Ecto neural progenitor cell (in vitro differentiated cells): ENCODE data around the gene PDE9A.
A peak's percentile ranks its signal among the peaks of the same experiment; 100 is the strongest.

Source experiments
- DNase-seq: peaks from one replicate; pipeline ENCODE4 v3.0.0-alpha.2; 2018; ENCODE audit warnings: low spot score

The PDE9A gene

DNA sequence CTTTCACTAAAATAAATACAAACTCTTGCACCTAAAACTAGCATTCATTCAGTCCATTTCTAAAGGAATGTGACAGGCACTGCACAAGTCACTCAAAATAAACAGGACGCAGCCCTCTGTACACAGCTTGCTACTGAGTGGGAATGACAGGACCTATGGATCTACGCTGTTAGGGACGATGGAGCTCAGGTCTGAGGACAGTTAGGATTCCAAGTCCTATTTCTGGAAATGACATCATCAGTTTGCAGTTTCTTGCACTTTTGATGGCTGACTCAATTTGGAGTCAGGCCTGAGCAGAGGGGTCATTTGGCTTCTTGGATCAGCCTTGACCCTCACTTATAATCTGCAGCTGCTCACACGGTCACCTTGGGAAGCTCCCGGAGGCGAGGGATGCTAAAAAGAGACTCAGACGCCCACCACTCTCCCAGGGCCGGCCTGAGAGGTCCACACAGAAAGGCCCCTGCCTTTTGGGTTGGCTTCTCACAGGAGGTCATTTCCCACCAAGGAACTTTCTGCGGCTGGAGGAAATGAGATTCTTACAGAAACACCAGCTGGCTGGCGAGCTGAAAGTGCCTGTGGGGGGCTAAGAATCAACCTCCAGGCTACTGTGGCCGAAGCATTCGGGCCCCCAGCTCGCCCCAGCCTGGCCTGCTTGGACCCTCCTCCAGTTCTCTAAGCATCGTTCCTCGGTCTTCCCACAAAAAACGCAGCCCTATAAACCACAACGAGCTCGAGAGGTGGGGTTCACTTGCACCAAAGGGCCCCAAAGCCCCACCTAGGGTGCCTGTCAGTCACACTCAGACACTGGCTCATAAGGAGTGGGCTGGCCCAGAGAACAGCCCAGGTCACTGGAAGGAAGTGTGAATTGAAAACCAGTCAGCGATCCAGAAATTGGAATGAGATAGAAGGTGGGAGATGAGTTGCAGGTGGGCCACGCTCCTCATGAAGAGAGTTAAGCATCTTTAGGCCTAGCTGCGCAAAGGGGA, 8.9 kb upstream of the PDE9A start:
- no peak for DNase-seq

GRCh38 chr21:42645211-42646075, 8.0 kb upstream of the PDE9A start:
- no peak for DNase-seq

- no peak for DNase-seq
Measured at GRCh38 chr21:42646076-42646825, 7.2 kb upstream of the PDE9A start.

GRCh38 chr21:42646836-42647235, 6.6 kb upstream of the PDE9A start:
- no peak for DNase-seq

DNA sequence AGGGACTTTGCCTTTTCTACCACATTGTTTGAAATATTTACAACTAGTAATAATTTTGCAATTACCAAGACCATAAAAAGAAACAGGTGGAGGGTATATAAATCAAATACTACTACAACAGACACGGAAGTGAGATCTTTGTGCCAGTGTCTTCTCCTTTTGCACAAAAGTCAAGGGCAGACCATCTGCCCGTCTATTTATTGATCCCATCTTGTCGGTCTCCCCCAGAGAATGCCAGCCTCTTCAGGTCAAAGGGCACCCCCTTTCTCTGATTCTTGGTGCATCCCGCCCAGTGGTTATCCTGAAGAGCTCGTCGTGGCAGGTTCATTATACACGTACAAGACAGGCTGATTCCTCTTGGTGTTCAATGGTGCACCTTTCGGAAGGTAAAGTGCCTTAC, 4.8 kb upstream of the PDE9A start:
- no peak for DNase-seq

GRCh38 chr21:42649122-42650032, 4.0 kb upstream of the PDE9A start:
- no peak for DNase-seq

- DNase-seq = no peak
Measured at GRCh38 chr21:42650033-42650370, 3.4 kb upstream of the PDE9A start.

- no peak for DNase-seq
Measured at GRCh38 chr21:42650441-42651421, 2.7 kb upstream of the PDE9A start.

DNA sequence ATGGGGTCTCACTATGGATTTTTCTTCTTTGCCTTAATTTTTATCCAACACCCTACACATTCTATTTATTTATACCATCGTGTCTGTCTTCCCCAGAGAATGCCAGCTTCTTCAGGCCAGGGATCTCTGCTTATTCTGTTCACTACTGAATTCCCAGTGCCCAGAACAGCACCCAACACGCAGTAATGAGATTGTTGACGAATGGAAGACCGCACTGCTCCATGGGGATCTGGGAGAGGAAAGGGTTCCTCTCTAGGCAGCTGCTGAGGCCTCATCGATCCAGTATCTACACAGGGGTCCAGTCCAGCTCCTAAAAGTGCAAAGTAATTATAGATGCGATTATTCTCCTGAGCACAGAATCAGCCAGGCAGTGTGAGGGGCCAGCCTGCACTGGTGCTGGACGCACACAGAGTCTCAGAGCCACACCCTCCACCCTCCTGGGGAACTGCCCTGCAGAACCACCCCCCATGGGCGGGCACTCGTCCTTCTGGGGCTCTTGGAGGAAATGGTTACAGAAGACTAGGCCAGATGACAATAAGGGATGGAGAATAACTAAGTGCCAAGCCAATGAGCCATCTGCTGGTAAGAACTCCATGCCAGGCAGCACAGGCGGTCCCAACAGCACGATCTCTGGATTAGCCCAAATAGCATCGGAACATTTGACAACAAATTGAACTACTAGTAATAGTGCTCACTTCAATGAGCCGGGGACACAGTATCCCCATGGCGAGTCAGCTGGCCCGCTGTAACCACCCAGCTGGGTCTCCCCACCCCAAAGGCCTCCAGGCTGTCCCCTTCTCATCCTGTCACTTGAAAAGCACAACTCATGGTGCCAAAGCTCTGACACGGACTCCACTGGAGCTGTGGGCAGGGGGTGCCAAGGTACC, 1.7 kb upstream of the PDE9A start:
- no peak for DNase-seq

GRCh38 chr21:42652527-42653230, 742 bp upstream of the PDE9A start:
- peak; percentile 87 for DNase-seq

DNA sequence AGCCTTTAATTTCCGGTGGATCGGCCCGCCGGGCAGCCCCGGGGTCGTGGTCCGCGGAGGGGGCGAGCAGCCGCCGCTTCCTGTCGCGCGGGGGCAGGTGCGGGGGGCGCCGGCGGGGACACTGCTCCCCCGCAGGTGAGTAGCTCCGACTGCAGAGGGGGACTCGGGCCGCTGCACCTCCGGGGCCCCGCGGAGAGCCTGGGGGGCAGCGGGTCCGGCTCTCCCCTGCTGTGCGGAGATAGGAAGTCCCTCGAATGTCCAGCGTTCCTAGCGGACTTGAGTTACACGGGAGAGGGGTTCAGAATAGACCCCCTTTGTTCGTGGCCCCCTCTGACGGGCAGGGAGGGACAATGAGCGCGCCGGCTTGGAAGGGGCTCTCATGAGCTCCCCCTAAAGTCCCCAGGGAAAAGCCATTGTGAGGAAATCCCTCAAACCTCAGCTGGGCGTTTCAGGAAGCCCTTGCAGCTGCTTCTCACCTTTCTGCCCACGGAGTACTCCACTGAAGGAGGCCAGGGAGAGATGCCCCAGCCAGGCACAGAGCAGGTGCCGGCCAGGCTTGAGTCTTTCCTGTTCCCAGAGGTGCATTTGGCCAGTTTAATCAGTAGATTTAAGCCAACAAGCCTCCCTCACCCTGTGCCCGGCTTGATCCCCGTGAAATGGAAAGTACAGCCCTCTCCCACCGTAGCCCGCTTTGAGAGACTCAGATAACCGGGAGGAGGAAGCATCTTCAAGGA, 925 bp downstream of the PDE9A start:
- DNase-seq = peak; percentile 69

DNA sequence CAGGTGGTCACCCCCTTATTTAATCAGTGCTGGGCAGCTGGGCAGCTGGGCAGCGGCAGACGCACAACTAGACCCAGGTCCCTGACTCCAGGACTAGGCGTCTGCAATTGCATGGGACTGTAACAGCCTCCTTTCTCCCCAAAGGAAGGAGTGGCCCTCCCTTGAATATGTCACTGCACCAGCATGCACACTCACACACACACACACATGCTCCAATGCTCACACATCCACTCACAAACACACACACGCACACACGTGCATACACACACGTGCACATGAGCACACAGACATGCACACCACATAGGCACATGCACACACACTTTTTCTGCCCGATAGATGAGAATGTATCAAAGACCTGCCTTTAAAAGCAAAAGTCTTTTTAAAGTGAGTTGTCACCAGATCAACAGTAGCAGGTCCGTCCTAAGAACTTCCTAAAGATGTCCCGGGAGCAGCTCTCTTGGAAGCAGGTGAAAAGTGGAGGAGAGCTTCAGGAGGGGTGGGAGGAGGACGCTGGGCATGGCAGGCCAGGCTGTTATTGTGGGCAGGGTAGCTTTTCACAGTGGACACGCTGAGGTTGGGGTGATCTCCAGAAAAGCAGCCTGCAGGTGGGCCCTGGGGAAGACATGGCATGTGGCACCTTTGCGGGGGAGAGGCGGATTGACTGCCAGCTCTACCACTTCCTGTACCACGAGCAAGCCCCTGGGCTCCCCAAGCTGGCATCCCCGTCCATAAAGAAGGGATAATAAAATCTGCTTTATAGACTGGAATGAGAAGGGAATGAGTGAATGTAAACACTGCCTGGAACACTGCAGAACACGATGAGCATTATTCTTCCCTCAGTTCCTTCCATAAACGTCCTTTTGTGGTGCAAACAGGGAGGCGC, 1.7 kb downstream of the PDE9A start:
- no peak for DNase-seq

DNA sequence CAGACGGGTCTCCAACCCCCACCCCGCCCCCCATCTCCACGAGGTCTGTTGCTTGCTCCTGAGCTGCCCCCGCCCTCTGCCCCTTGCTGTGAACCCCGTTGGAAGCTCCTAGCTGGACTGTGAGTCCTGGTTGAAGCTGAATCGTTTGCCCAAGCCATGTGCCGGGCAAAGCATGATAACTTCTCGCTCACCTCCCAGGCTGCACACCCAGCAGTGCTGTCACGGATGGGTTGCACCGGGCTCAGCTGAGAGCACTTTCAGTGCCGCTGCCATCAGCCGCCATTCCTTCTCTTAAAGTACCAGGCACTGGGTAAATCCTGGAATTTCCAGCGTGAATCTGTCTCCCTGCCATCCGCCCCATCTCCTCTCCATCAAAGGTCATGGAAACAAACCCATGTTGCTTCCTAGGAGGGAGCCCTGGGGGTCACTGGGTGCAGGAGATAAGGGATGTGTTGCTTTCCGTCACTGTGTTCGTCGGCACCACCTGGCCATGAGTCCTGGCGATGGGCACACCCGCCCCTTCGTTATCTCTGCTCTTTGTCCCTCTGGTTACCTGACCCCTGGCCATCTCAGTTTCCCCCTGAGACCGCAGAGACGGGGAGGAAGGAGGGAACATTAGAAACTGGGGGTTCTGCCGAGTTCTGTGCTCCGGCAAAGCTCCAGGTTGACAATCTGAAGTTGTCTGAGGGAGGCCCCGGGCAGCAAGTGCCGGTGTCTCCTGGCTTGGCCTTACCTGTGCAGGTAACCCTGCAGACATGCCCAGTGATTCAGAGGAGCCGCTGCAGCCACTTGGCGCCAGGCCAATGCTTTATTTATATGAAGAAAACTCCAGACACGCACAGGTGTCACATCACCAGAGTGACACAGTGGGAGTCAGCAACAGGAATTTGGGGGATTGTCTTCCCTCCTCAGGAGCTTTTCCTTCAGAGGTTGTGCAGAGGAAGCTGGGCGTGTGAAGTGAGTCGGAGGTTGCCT, 2.7 kb downstream of the PDE9A start:
- no peak for DNase-seq

DNA sequence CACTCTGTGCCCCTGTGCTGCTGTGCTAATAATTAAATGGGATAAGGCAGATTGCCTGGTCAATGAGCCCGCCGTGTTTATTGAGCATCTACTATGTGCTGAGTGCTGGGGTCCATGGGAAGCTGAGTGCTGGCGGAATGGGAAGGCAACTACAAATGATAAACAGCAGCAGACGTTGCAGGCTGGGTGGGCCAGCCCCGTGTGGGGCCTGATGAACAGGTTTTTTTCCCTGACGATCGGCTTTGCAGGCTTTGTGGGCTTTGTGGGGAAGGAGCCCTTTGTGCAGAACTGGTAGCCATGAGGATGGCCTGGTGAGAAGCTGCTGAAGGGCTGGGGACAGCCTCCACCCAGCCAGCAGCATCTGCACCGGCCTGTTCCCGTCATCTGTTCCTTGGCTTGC, 3.5 kb downstream of the PDE9A start:
- no peak for DNase-seq

DNA sequence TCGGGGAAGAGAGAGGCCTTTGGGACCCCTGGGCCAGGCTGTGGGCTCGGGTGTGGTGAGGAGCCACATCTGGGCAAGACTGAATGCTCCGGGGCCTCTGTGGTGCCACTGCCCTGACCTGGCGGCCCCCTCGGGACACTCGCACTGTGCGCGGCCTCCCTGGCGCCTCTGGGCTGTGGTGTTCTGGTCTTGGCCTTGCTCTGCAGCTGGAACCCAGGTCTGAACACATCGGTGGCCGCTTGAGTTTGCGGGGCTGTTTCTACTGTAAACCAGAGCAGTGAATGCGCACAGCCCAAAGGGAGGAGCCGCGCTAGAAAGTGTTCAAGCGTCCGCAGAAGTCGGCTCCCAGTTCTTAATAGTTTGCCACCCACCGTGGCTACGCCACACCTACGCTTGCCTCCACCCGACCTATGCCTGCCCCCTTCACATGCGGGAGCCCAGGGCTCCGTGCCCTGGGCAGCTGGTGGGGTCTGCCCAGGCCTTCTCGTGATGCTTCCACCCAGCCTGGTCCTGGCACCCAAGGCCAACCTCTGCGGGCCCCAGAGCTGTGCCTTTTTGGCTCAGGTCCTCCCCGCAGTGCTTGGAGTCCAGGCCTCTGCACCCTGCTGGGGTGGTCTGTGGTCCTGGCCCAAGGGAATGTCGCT, 4.4 kb downstream of the PDE9A start:
- no peak for DNase-seq
